HG03108 (cell line): Measurements from ENCODE around the gene CLEC18A.
"Not testable (repeated sequence)": the region's sequence is repeated elsewhere in the genome, so short reads cannot be mapped to it uniquely, and the experiment has no call there.

Experiments
- ATAC-seq: cut with Tn5 transposase; IDR thresholded peaks from one replicate; pipeline ENCODE4 v1.9.1; 2021; ENCODE audit warnings: moderate library complexity; ENCODE audit not compliant: unreplicated experiment

CLEC18A gene

DNA sequence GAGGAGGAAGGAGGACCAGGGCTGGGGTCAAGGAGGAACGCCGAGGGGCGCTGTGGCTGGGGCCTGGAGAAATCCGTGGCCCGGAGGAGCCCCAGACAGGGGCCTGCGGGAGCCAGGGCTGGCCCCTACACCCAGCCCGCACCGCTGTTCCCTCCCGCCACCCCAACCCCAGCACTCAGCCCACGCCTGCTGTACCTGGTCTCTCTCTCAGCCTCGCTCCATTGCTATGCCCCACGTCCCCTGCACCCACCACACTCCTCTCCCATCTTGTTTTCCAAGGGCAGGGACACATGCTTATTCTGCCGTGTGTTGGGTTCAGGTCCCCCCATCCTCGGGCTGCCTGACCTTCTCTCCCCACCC lies 518 bp downstream of the CLEC18A start:
- not testable (repeated sequence) for ATAC-seq

- ATAC-seq: not testable (repeated sequence)
These were observed 982 bp downstream of the CLEC18A start for GRCh38 chr16:69952116-69952515.

GRCh38 chr16:69952572-69953355 lies 1.6 kb downstream of the CLEC18A start:
- not testable (repeated sequence) for ATAC-seq

DNA sequence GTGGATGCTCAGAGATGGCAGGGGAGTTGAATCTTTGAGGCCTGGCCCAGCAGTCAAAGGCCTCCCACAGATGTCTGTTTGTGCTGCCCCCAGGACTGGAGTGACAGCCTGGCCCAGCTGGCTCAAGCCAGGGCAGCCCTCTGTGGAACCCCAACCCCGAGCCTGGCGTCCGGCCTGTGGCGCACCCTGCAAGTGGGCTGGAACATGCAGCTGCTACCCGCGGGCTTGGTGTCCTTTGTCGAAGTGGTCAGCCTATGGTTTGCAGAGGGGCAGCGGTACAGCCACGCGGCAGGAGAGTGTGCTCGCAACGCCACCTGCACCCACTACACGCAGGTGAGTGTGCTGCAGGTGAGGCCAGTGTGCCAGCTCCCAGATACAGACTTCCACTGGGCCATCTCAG lies 3.1 kb downstream of the CLEC18A start:
- not testable (repeated sequence) for ATAC-seq

DNA sequence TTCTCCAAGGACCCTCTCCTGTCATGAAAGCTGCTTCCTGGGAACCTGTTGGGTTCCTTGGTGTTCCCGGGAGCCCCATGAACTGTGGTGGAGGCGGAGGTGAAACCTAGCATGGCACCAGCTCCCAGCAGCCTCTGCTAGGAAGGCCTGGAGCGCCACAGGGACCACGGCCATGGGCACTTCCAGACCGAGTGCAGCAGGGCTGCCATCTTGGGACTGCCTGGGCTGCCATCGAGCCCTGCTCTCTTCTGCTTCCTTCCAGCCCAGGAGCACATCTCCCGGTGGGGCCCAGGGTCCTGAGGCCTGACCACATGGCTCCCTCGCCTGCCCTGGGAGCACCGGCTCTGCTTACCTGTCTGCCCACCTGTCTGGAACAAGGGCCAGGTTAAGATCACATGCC lies 12.2 kb downstream of the CLEC18A start:
- ATAC-seq: not testable (repeated sequence)

GRCh38 chr16:69964960-69965660 lies 14.0 kb downstream of the CLEC18A start:
- not testable (repeated sequence) for ATAC-seq

GRCh38 chr16:69965661-69966054 lies 14.5 kb downstream of the CLEC18A start:
- ATAC-seq: not testable (repeated sequence)

DNA sequence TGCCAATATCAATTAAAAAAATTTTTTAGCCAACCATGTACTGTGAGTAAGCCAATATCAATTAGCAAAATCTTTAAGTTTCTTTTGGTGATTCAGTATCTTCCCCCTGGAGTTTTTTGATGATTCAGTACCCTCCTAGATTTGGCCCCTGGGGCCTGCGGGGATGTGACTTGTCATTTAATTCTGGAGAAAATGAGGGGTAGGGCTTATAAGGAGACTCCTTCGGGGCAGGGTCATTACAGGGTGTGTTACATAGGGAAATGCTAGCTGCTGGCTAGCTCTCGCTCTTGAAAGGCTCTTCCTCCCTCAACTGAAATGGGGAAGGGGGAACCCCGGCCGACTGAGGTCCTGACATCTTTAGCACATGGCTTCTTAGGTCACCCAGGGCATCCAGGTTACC lies 16.6 kb downstream of the CLEC18A start:
- ATAC-seq: not testable (repeated sequence)

- ATAC-seq: not testable (repeated sequence)
These were observed 17.0 kb downstream of the CLEC18A start for GRCh38 chr16:69968125-69968524.

DNA sequence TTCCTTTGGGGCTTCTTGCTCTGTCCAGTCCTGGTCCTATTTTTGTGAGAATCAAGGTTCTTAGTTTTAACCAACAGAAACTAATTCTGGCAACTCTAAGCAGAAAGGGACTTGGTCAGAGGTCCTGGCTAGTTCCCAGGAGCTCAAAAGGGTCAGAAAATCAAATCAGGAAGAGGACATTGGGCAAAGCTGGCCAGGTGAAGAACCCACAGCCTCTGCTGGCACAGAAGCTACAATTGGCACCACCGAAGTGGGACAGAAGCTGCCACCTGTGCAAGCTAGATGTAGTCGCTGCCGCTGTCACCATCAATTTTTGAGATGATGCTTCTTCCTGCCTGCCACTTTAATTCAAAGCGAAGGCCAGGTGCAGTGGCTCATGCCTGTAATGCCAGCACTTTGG lies 18.5 kb downstream of the CLEC18A start:
- ATAC-seq: not testable (repeated sequence)

- ATAC-seq: not testable (repeated sequence)
These were observed 21.0 kb downstream of the CLEC18A start for GRCh38 chr16:69972120-69972519.

- ATAC-seq: not testable (repeated sequence)
These were observed 21.8 kb downstream of the CLEC18A start for GRCh38 chr16:69972935-69973334.

DNA sequence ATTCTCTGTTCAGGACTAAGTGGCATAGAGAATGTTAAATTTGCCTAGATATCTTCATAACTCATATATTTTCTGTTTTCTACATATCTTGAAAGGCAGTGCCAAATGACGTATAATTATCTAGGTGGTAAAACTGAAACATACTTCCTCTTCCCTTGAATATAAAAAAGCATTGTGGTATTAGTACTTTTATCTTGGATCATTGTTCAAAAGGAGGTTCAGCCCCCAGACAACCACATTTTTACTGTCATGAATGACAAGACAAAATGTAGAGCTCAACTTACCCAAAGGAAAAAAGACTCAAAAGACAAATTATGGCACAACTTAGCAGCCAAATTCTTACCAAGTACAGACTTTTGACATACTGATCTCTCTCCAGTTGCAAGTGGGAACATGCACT lies 34.1 kb downstream of the CLEC18A start:
- ATAC-seq: not testable (repeated sequence)

GRCh38 chr16:69997956-69998355 lies 46.8 kb downstream of the CLEC18A start:
- not testable (repeated sequence) for ATAC-seq

DNA sequence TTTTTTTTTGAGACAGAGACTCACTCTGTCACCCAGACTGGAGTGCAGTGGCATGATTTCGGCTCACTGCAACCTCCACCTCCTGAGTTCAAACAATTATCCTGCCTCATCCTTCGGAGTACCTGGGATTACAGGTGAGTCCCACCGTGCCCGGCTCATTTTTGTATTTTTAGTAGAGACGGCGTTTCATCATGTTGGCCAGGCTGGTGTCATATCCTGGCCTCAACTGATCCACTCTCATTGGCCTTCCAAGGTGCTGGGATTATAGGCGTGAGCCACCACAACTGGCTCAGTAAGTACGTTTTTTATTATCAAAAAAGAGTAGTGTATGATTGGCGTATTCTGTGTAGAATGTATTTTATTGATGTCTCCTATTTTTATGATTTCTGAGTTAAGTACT lies 48.7 kb downstream of the CLEC18A start:
- ATAC-seq: not testable (repeated sequence)

DNA sequence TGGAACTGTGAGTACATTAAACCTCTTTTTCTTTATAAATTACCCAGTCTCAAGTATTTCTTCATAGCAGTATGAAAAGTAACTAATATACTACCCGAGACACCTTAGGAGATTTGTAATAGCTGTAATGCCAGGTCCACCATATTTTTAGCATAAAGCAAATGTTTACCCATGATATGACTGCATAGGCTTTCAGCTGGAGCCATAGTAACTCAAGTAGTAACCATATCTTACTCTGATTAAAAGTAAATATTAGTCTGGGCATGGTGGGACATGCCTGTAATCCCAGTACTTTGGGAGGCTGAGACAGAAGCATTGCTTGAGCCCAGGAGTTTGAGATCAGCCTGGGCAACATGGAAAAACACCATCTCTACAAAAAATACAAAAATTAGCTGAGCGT lies 52.4 kb downstream of the CLEC18A start:
- not testable (repeated sequence) for ATAC-seq

GRCh38 chr16:70008604-70009003 lies 57.5 kb downstream of the CLEC18A start:
- ATAC-seq: not testable (repeated sequence)

DNA sequence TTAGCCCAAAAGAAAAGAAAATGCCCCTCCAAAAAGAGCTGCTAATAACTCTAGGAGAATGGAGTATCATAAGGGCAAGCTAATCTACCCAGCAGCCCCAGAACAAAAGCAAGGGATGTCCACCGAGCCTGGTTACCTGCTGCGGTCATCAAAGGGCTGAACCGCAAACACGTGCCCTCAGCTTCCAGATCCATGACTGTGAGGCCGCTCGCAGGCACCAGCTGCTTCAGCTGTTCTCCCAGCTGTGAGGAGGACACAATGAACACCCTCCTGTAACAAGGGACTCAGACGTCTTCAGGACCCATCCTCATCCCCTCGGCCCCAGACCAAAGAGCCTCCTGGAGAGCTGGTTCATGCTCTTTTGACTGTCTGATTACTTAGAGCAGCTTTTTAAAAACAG lies 59.5 kb downstream of the CLEC18A start:
- ATAC-seq: not testable (repeated sequence)

GRCh38 chr16:70011120-70011519 lies 60.0 kb downstream of the CLEC18A start:
- ATAC-seq: not testable (repeated sequence)

DNA sequence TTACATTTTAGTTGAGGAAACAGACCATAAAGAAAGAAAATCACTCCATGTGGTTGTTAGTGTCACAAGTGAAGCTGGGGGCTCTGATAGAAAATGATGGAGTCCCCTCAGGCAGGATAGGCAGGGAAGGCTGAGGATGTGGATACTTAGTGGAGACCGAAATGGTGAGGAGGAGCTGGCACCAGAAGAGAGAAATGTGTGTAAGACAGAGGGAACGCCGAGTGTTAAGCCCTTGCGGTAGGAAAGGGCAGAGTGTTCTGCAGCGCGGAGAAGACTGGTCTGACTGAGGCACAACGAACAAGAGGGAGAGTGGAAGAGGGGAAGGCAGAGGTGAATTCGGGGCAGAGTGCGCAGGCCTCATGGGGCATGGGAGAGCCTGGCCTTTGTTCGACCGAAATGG lies 61.2 kb downstream of the CLEC18A start:
- ATAC-seq: not testable (repeated sequence)

DNA sequence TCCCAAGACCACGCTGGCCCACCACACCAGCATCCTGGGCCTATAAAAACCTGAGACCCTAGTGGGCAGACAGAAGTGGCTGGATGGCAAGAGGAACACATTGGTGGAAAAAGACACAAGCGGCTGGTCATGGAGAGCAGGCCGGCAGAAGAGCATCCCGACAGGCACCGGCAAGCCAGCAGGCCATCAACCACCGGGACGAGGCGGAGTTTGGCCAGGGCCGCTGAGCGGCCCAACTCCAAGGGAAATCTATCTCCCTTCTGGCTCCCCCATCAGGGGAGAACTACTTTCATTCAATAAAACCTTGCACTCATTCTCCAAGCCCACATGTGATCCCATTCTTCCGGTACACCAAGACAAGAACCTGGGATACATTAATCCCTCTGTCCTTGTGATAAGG lies 61.8 kb downstream of the CLEC18A start:
- not testable (repeated sequence) for ATAC-seq
